NCI-H187 treated with DMSO at 0.1 percent for 48 hours (cell line): Measurements from ENCODE around the gene HAPSTR1.
"Not testable (repeated sequence)": the region's sequence is repeated elsewhere in the genome, so short reads cannot be mapped to it uniquely, and the experiment has no call there.

Source experiments
- DNase-seq: peaks from one replicate; lab custom pipeline; 2025; lab: John Stamatoyannopoulos, UW

HAPSTR1 gene

GRCh38 chr16:9071377-9071776 is 20.1 kb upstream of the HAPSTR1 start:
- DNase-seq, result no peak

DNA sequence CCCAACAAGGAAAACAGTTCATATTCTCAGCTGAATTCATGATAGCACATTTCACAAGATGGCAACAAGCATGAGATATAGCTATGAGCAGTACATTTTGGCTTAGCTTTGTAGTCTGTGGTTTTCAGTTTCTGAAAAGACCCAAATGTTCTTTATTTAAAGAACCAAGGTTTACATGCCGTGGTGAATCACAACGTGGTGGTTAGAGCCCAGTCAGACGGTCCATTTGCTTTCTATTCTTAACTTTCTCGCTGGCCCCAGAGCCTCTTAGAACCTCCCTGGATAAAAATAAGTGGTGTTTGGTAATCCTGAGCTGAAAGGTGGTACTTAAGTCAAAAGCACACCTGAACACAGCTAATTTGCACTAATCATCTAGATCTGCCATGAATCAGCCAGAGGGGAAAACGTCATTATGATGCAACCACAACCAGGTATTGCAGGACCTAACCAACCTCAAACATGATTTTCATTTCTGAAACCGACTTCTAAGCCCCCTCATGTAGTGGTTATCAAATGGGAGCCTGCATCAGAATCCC is 18.6 kb upstream of the HAPSTR1 start:
- DNase-seq, result no peak

GRCh38 chr16:9075299-9076071 is 16.0 kb upstream of the HAPSTR1 start:
- no peak for DNase-seq

DNA sequence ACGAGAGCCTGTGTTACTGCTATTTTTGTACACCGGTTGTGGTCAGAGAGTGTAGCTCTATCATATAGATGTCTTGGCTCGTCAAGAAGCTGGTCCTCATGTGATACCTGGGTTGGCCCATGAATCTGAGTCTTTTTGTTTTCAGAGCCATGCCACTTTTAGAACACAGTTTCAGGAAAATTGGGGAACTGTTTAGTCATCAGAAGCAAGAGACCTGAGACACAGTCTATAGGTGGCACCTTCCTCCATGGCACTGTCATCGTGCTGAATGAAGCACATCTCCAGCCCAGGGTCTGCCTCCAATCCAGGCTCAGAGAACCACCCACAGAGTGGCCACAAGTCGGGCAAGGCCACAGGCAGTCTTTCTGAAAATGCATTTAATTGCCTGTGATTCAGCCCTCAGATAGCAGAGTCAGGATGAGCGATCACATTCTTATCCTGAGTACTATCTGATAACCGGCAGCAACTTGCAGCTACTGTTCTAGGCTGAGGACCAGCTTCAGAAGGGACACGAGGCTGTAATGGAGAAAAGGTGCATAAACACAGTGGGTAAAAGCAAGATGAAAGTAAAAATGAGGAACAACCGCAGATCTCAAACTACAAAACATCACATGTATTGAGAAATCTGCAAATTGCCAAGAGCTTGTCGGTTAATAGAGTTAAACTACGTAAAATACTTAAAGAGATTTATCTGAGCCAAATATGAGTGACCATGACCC is 14.2 kb upstream of the HAPSTR1 start:
- DNase-seq, result no peak

DNA sequence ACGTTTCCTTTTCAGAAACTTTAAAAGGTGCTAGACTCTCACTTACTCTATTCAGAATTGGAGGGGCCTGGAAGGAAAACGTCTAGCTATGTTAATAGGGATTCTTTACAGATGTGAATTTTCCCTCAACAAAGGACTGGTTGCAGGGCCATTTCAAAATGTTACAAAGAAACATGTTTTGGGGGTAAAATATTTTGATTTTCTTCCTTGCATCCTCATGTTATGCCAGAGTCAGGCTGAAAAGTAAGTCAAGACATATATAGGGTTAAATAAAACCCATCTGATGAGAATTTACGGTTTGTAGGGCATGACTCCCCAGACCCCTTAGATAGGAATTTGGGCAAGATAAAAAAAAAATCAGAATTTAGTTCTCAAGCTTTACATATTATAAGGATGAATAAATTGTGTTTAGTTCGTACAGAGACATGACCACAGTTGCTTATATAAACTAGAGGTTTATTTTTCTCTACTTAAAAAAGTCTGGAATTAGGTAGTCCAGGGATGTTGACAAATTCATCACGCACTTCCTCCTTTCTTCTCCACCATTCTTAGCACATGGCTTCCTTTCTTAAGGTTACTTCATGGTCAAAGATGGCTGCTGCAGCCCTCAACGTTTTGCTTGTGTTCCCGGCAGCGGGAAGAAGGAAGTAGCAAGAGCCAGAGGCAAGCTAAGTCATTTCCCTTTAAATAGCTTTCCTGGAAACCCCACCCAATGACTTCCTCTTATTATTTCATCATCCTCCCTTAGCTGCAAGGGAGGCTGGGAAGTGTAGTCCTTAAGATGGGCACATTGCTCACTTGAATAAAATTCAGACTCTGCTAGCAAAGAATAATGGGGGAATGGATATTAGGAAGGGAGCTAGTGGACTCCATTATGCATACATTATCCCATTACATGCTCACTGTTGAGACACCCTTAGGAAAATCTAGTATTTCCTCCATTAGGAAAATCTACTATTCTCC is 12.7 kb upstream of the HAPSTR1 start:
- DNase-seq, result not testable (repeated sequence)

DNA sequence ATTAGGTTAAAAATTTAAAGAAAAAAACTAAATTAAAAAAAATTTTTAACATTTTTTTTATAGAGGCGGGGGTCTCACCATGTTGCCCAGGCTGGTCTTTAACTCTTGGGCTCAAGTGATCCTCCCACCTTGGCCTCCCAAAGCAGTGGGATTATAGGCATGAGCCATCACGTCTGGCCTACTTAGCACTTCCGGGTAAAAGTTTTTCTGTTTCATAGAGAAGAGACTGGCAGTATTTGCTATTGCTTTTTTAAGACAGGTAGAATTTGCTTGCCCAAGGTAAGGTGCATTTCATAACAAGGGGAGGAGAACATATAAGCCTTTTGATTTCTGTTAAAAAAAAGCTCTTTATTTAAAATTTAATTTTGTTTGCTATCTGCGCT is 12.0 kb upstream of the HAPSTR1 start:
- DNase-seq, result no peak

- DNase-seq, result no peak
Measured at GRCh38 chr16:9081158-9081557, 10.3 kb upstream of the HAPSTR1 start.

GRCh38 chr16:9081843-9082242 is 9.6 kb upstream of the HAPSTR1 start:
- DNase-seq, result no peak

DNA sequence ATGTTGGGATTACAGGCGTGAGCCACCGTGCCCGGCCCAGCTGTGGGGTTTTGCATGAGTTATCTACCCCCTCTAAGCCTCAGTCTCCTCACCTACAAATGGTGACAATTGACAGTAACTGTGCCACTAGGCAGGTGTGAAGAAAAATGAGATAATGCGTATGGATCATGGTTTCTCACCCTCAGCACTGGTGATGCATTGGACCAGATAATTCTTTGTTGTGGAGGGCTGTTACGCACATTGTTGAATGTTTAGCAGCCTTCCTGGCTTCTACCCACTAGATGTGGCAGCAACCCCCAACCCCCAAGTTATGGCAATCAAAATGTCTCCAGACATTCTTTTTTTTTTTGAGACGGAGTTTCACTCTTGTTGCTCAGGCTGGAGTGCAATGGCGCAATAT is 9.0 kb upstream of the HAPSTR1 start:
- DNase-seq, result no peak

- not testable (repeated sequence) for DNase-seq
Measured at GRCh38 chr16:9087733-9088132, 3.7 kb upstream of the HAPSTR1 start.

GRCh38 chr16:9088848-9089247 is 2.6 kb upstream of the HAPSTR1 start:
- no peak for DNase-seq

GRCh38 chr16:9089660-9090059 is 1.8 kb upstream of the HAPSTR1 start:
- no peak for DNase-seq

DNA sequence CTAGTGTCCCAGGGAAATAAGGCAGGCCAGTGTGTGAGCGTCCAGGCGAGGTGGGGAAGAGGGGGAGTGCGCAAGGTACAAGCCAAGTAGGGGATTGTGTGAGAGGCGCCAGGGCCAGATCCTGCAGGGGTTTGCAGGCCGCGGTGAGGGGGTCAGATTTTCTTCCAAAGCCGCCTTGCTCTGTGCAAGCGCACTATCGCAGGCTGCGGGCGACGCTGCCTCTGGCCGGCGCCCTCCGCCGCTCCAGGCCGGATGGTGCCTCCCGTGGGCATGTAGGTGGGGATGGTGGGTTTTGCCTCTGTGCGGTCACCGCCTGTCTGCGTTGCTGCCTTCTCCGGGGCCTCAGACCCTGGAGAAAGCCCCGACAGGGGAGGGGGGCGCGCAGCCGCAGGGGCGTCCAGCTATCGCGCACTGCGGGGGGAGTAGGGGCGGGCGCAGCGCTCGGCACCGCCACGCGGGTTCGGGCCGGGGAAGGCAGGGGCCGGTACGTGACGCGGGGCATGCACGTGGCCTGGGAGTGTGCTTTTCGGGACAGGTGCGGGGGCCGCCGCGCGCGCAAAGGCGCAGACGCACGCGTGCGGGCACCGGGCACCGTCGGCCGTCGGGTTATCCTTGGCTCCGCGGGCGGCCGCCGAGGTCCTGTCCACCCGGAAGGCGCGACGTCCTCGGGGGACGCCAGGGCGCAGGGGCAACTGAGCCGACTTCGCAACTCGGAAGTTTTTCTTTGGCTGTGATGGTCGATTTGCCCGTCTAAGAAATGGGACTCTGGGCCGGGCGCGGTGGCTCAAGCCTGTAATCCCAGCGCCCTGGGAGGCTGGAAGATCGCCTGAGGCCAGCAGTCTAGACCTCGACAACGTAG is 1.1 kb upstream of the HAPSTR1 start:
- DNase-seq, result no peak

GRCh38 chr16:9091867-9092281 is 430 bp downstream of the HAPSTR1 start:
- DNase-seq, result no peak

DNA sequence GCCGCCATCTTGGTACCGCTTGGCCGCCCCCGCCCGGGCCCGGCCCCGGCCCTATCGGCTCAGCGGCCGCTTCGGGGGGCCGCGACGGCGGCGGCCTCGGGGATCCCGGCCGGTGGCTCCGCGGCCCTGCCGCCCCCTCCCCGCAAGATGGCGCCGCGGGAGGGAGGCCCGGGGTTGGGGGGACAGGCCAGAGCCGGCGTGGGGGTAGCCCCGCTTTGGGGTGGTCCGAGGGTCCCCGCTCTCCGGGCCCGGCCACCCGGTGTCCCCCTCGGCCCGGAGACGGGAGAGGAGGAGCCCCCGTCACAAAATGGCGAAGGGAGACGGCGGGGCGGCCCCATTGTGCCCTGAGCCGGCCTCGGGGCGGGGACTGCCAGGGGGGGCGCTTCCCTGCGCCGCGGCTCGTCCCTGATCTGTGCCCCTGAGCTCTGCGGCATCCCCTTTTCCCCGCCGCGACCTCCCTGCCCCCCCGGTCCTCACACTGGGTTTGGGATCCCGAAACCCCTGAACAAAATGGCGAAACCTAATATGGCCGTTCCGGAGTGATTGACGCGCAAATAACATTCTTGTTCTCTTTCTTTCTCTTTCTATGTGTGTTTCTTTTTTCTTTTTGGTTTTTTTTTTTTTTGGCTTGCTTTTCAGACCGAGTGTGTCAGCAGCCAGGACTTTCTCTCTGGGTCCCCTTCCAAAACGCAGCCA is 986 bp downstream of the HAPSTR1 start:
- no peak for DNase-seq

DNA sequence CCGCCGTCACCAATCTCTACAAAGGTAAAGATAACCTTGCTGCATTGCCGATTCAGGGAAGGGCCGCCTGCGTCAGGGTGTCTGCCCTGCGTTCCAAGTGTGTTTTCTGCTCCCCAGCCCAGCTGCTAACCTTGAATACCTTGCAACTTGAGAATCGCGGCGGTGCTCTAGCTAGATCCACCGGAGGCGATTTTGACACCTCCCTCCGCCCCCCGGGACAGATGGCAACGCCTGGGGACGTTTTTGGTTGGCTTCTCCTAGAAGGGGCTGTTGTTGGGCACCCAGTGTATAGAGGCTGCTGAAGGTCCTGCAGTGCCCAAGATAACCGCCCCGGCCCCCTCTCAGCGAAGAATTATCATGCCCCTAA is 1.5 kb downstream of the HAPSTR1 start:
- DNase-seq, result no peak

DNA sequence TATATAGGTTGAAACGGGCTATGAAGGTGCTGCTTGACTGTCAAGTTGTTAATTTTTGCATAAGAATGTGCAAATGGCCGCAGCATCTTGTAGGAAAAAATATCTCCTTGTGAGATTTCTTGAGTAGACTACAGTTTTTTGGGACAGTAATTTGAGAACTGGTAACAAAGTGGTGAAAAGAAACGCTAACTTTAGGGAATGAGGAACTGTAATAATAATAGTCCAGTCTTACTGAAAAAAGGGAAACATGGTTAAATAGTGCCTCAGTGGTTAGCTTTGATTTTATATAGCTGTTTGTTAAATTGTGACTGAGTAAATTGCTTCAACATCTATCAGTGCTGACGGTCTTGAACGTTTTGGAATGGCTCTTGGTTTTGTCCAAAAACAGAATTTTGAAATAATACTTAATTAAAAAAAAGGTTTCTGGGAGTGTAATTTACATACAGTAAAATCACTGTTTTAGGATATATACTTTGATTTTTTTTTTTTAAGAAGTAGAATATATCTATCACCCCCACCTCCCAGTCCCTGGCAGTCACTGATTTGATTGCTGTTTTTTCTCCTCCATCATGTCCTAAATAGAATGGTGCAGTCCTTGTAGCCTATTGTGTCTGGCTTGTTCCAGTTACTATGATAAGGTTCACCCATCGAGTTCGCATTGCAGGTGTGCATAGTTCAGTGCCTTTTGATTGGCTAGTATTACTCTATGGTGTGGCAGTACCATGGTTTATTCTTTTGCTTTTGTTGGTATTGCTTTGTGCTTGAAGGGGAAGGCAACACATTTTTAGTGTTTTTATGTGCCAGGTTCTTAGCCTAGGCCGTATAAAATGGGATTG is 2.8 kb downstream of the HAPSTR1 start:
- no peak for DNase-seq

- no peak for DNase-seq
Measured at GRCh38 chr16:9095171-9095570, 3.7 kb downstream of the HAPSTR1 start.

- no peak for DNase-seq
Measured at GRCh38 chr16:9095656-9096397, 4.4 kb downstream of the HAPSTR1 start.
